HepG2 (cell line): ENCODE data around the gene FAAP20. TPM values are rescaled to one million over a fixed set of nuclear protein-coding genes. Genes with fewer than 3 reads are reported as not detected.

ENCODE experiments used
- ATAC-seq: fragments of 200-7000 bp; cut with Tn5 transposase; 3 replicates; pipeline ENCODE4 v1.9.1; 2020; ENCODE audit warnings: mild to moderate bottlenecking, moderate library complexity
- BruUV-seq: library from RNA; stranded (reverse); fragments of 400-500 nt; replicated peaks from 2 replicates; lab custom pipeline; 2021; lab: Mats Ljungman, UMichigan
- CTCF ChIA-PET: fragments of 300-600 bp; formaldehyde crosslinking; extraction: SDS; loops from one replicate; lab custom pipeline; 2021; ENCODE audit warnings: low total read pairs, inconsistent platforms, low intra/inter-chr PET ratio; lab: Yijun Ruan, JAX
- POLR2A ChIA-PET: fragments of 350-600 bp; sonication (Branson Sonifier 250); formaldehyde crosslinking; loops from one replicate; lab custom pipeline; 2020; ENCODE audit warnings: antibody characterized with exemption, inconsistent platforms; lab: Yijun Ruan, JAX
- DNase-seq: peaks from one replicate; pipeline ENCODE4 v3.0.0-alpha.2; 2015; ENCODE audit warnings: low spot score
- FAIRE-seq: peaks from 3 replicates; lab custom pipeline; 2011; peaks lifted over from hg19 to GRCh38; lab: Jason Lieb, UNC
- H2AFZ ChIP-seq: one replicate; pipeline ENCODE4 v1.6.1; 2011; ENCODE audit warnings: low read length, inconsistent platforms
- H3K27ac ChIP-seq: fragments of 300-600 bp; 3 replicates; pipeline ENCODE4 v1.8.0; 2011; ENCODE audit warnings: mixed run types, mild to moderate bottlenecking, mixed read lengths, low read length, inconsistent platforms; ENCODE audit not compliant: insufficient read depth; ENCODE audit errors: extremely low read length
- H3K27me3 ChIP-seq, 2 experiments: fragments of 200-600 bp in 1 of 2; 2 replicates in 1 of 2; 3 replicates in 1 of 2; pipeline versions ENCODE4 v1.6.0 to v1.8.0; 2011; ENCODE audit warnings: low read length in 2 of 2, mild to moderate bottlenecking in 2 of 2, moderate library complexity in 2 of 2, inconsistent platforms in 1 of 2; ENCODE audit not compliant: insufficient read depth in 2 of 2, control insufficient read depth in 1 of 2
- H3K36me3 ChIP-seq, 2 experiments: fragments of 200-600 bp in 1 of 2; replicated peaks in 1 of 2; 2 replicates in 1 of 2; 3 replicates in 1 of 2; pipeline versions ENCODE4 v1.5.1 to v1.8.0; 2011; ENCODE audit warnings: low read length in 2 of 2, inconsistent platforms in 1 of 2; ENCODE audit not compliant: insufficient read depth in 2 of 2, control insufficient read depth in 1 of 2
- H3K4me1 ChIP-seq: 2 replicates; pipeline ENCODE4 v1.5.1; 2012; ENCODE audit warnings: low read length, inconsistent platforms; ENCODE audit not compliant: insufficient read depth
- H3K4me2 ChIP-seq: 2 replicates; pipeline ENCODE4 v1.6.0; 2011; ENCODE audit warnings: low read depth, low read length, inconsistent platforms
- H3K4me3 ChIP-seq, 3 experiments: fragments of 200-600 bp in 1 of 3; sonication (generic), shearing (Covaris generic) in 1 of 3; replicated peaks in 1 of 3; 2 replicates each; pipeline ENCODE4 v1.5.1; 2011 to 2016; ENCODE audit warnings: low read length in 3 of 3, inconsistent platforms in 2 of 3, low read depth in 2 of 3, mild to moderate bottlenecking in 2 of 3, control low read depth in 1 of 3, mixed read lengths in 1 of 3; ENCODE audit not compliant: insufficient read depth in 1 of 3
- H3K79me2 ChIP-seq: one replicate; pipeline ENCODE4 v1.6.1; 2011; ENCODE audit warnings: low read length, inconsistent platforms; ENCODE audit not compliant: insufficient read depth
- H3K9ac ChIP-seq: 2 replicates; pipeline ENCODE4 v1.6.0; 2011; ENCODE audit warnings: mild to moderate bottlenecking, low read depth, low read length, inconsistent platforms; ENCODE audit not compliant: insufficient read depth
- H3K9me3 ChIP-seq: 2 replicates; pipeline ENCODE4 v1.5.1; 2012; ENCODE audit warnings: mild to moderate bottlenecking, low read length
- H4K20me1 ChIP-seq: 2 replicates; pipeline ENCODE4 v1.6.0; 2011; ENCODE audit warnings: inconsistent platforms, mild to moderate bottlenecking, low read length, moderate library complexity; ENCODE audit not compliant: insufficient read depth
- DMAP1 ChIP-seq: IDR thresholded peaks from 2 replicates; pipeline ENCODE4 v1.6.1; 2016
- EEA1 ChIP-seq: sonication (generic); formaldehyde crosslinking; IDR thresholded peaks from 2 replicates; pipeline ENCODE4 v1.5.1; 2020; ENCODE audit warnings: mild to moderate bottlenecking, missing genetic modification reagents, borderline replicate concordance
- GLMP ChIP-seq: sonication (generic); formaldehyde crosslinking; IDR thresholded peaks from 2 replicates; pipeline ENCODE4 v1.9.0; 2021; ENCODE audit warnings: missing genetic modification reagents, mild to moderate bottlenecking, borderline replicate concordance
- GMEB2 ChIP-seq: IDR thresholded peaks from 2 replicates; pipeline ENCODE4 v1.6.1; 2016; ENCODE audit warnings: missing biosample characterization, missing genetic modification reagents, low read depth
- HINFP ChIP-seq: sonication (generic); formaldehyde crosslinking; IDR thresholded peaks from 2 replicates; pipeline ENCODE4 v1.4.0; 2020; ENCODE audit warnings: low read depth, mild to moderate bottlenecking, missing genetic modification reagents
- POGK ChIP-seq: sonication (generic); formaldehyde crosslinking; conservative IDR thresholded peaks from 2 replicates; pipeline ENCODE4 v1.8.0; 2022; ENCODE audit warnings: mild to moderate bottlenecking, moderate library complexity, missing genetic modification reagents
- PTBP1 ChIP-seq: fragments of 200-400 bp; formaldehyde crosslinking; IDR thresholded peaks from 2 replicates; pipeline ENCODE4 v1.6.1; 2018; ENCODE audit warnings: low read length, low read depth; ENCODE audit not compliant: poor library complexity, severe bottlenecking
- SCMH1 ChIP-seq: sonication (generic); formaldehyde crosslinking; IDR thresholded peaks from 2 replicates; pipeline ENCODE4 v1.9.0; 2021; ENCODE audit warnings: missing genetic modification reagents, mild to moderate bottlenecking, borderline replicate concordance
- SKI ChIP-seq: fragments of 450-650 bp; IDR thresholded peaks from one replicate; pipeline ENCODE4 v1.6.1; 2018; ENCODE audit warnings: mild to moderate bottlenecking; ENCODE audit not compliant: partially characterized antibody
- TOPORS ChIP-seq: sonication (generic); formaldehyde crosslinking; IDR thresholded peaks from 2 replicates; pipeline ENCODE4 v1.8.0; 2023; ENCODE audit warnings: mild to moderate bottlenecking, missing genetic modification reagents
- ZNF441 ChIP-seq: sonication (generic); formaldehyde crosslinking; IDR thresholded peaks from 2 replicates; pipeline ENCODE4 v1.7.0; 2021; ENCODE audit warnings: missing genetic modification reagents, borderline replicate concordance
- ZNF569 ChIP-seq: sonication (generic); formaldehyde crosslinking; IDR thresholded peaks from 2 replicates; pipeline ENCODE4 v1.5.0; 2020; ENCODE audit warnings: mild to moderate bottlenecking, missing genetic modification reagents, moderate library complexity, borderline replicate concordance
- WGBS: methylation state at CpG from one replicate; pipeline ENCODE4 v1.1.6; 2017; ENCODE audit warnings: low lambda C conversion rate; 5-methylcytosine and 5-hydroxymethylcytosine counted together
- in situ Hi-C: cut with HindIII; loops from 2 replicates; pipeline ENCODE4 v1.10.0; 2017; ENCODE audit warnings: low pct_unique_long_range_greater_than_20kb; ENCODE audit not compliant: extremely low pct_ligation_motif_present
- intact Hi-C: fragments of 100-400 bp; cut with micrococcal nuclease; formaldehyde crosslinking; loops from one replicate; pipeline ENCODE4 v1.10.0; 2022; ENCODE audit not compliant: unreplicated experiment
- polyA plus RNA-seq, 8 experiments: library from polyadenylated mRNA; depleted of rRNA in 3 of 8; stranded (reverse) in 7 of 8; unstranded in 1 of 8; fragments of >200 nt; fragmentation: Illumina TruSeq in 4 of 8; extraction: Trizol in 4 of 8; gene quantifications; 2 replicates each; pipeline versions ENCODE4 v1.2.1 to v1.2.3, GENCODE V29; 2011 to 2016; ENCODE audit warnings: low read depth in 4 of 8, missing spikeins in 1 of 8, mixed read lengths in 1 of 8; ENCODE audit not compliant: insufficient read depth in 1 of 8
- total RNA-seq, 5 experiments: library from RNA; depleted of rRNA; stranded (reverse); fragments of >200 nt; fragmentation: Illumina TruSeq; extraction: Trizol; gene quantifications; 2 replicates each; pipeline ENCODE4 v1.2.3, GENCODE V29; 2016; ENCODE audit warnings: low read depth in 1 of 5

Gene FAAP20
- total and polyA plus RNA-seq, 2 of the 13 experiments (the other 11 are each of a cell fraction or from before 2014, with no cell fraction given): 9.6 to 10.8 TPM

- TF ChIP-seq EEA1: no peak
These were observed 12.2 kb downstream of the FAAP20 start (continued) for GRCh38 chr1:2182376-2182775.

- in situ Hi-C loops: loop anchor here (25.0 kb wide), 1 partner anchor 331 kb away; no protein-coding TSS in a partner anchor
- CTCF ChIA-PET: no interaction called here
- whole genome bisulfite sequencing: 96% methylated on average over 11 of the region's 11 CpGs
- peaks cover 19 to 37% of the 10 kb centered on the region in 2 experiments for H3K36me3 ChIP-seq
- no peaks in the 10 kb centered on the region for H4K20me1 ChIP-seq
- POLR2A ChIA-PET: interaction anchor here (1.0 kb wide), 1 partner anchor 51 kb away, joined by 3 read pairs; no protein-coding TSS in a partner anchor
- no peaks in the 10 kb centered on the region for H3K4me1 ChIP-seq
- no peak overlapping the region for H3K9ac ChIP-seq
- no peaks in the 10 kb centered on the region for H3K9me3 ChIP-seq
- intact Hi-C loops: no loop called here
- H2AFZ ChIP-seq: no peak overlapping the region
- FAIRE-seq: no peak
- no TSS peak for BruUV-seq
- H3K27me3 ChIP-seq: no peaks in the 10 kb centered on the region
- H3K4me3 ChIP-seq: no peak overlapping the region
- ATAC-seq: no peak
- TF ChIP-seq HINFP: no peak
- TF ChIP-seq SKI: no peak
- TF ChIP-seq TOPORS (CRISPR knock-in tag): no peak
- TF ChIP-seq ZNF569: no peak
- TF ChIP-seq GMEB2 (CRISPR knock-in tag): no peak
- no peak for TF ChIP-seq GLMP (CRISPR knock-in tag)
- no peak for TF ChIP-seq POGK (CRISPR knock-in tag)
- TF ChIP-seq ZNF441: no peak
- no peak for TF ChIP-seq DMAP1 (CRISPR knock-in tag)
- no peak for TF ChIP-seq SCMH1 (CRISPR knock-in tag)
- TF ChIP-seq PTBP1: no peak
- DNase-seq: no peak
- H3K4me2 ChIP-seq: no peak overlapping the region
- H3K27ac ChIP-seq: no peak overlapping the region
- H3K79me2 ChIP-seq: no peaks in the 10 kb centered on the region
These were observed 12.8 kb downstream of the FAAP20 start for GRCh38 chr1:2181752-2182151.
